CD4-positive, alpha-beta T cell treated with Interleukin-4 for 4 hours (primary cell): ENCODE results near the gene KIRREL1.

ENCODE experiments used
- DNase-seq: peaks from one replicate; pipeline ENCODE4 v3.0.0-alpha.2; 2020

KIRREL1 gene

DNA sequence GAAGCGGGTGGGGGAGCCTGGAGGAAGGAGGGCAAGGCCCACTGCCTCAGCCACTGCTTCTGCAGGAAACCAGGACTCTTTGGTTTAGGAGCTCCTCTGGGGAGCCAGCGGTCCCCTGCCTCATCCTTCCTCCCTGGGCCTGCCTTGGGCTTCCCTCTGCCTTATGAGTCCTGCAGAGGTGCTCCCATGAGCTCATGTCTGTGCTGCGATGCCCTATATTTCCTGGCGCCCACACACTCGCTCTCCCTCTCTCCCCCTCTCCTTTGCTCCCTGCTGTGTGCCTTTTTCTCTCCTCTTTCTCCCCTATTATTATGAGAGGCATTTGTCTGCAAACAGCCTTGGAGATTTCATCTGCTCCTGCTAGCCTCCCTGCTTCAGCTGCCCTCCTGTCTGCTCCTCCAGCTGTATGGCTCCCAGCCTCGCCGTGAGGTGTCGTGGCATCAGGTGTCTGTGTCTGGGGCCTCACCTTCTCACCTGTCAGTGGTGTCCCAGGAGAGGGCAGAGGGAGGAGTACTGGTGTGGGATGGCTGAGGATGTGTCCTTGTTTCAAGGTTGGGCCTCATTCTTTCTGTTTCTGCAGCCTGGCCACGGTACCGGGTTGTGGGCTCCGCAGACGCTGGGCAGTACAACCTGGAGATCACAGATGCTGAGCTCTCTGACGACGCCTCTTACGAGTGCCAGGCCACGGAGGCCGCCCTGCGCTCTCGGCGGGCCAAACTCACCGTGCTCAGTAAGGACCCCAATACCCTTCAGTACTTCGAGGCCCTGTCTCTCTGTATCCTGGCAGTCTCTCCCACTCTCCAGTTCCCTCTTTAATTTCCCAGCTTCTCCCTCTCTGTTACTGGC, 84.2 kb downstream of the KIRREL1 start:
- DNase-seq = no peak

DNA sequence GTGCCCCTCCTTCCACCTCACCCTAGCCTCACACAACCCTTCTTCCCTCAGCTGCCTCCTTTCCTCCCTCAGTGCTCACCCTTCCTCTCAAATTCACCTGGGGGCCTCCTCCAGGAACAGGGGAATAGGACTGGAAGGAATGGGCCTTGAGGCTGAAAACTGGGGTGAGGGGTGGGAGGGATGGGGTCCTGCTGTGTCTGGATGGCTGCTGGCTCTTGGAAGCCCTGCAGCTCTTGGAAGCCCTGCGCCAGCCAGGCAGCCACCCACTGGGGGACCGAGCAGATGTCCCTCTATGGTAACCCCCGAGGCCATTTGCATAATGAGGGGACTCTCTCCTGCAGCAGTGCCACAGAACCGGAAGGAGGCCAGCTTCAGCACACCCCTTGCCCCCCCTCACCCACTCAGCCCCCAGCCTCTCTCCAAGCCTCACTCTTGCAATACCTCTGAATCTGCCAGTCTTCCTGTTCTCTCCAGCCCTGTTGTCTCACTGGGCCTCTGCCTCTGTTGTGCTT, 85.2 kb downstream of the KIRREL1 start:
- DNase-seq = no peak

DNA sequence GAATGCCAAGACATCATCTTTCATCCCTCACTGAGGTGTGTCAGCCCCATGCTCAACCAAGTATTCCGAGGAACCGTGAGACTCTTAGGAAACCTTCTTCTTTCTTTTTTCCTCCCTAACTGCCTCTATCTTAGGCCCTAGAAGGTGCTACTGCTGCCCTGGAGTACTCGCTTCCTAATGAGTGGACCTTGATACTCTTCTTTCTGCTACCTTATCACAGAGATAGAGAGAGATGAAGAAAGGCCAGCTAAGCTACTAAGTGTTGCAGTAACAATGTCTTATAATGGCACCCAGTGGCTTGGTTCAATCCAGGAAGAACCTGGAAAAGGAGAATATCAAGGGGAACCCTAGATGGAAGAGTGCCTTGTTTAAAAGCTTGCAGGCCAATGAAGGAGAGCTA, 86.6 kb downstream of the KIRREL1 start:
- DNase-seq = no peak

DNA sequence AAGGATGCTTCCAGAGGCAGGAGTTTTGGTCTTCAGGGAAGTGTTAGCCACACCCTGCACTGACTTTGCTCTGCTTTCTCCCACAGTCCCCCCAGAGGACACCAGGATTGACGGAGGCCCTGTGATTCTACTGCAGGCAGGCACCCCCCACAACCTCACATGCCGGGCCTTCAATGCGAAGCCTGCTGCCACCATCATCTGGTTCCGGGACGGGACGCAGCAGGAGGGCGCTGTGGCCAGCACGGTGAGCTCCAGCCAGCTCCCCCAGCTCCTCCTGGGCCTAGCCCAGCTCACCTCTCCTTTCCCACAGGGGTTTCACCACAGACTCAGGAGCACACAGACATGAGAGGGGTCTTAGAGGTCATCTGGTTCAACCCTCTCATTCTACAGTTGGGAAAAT, 90.9 kb downstream of the KIRREL1 start:
- no peak for DNase-seq

DNA sequence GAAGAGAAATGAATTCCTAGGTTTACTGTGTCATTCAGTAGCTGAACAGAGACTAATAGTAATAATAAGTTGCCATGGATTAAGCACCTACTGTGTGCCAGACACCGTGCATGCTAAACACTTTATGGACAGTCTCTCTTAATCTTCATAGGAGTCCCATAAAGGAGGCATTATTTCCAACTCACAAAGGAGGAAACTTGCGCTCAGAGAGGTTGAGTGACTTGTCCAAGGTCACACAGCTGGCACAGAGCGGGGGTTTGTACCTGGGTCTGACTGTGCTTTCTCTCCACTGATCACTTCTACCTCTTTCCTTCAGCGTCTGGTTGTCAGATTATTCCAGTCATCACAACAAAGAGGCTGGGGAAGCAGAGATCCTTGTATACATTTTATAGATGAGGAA, 91.3 kb downstream of the KIRREL1 start:
- no peak for DNase-seq

DNA sequence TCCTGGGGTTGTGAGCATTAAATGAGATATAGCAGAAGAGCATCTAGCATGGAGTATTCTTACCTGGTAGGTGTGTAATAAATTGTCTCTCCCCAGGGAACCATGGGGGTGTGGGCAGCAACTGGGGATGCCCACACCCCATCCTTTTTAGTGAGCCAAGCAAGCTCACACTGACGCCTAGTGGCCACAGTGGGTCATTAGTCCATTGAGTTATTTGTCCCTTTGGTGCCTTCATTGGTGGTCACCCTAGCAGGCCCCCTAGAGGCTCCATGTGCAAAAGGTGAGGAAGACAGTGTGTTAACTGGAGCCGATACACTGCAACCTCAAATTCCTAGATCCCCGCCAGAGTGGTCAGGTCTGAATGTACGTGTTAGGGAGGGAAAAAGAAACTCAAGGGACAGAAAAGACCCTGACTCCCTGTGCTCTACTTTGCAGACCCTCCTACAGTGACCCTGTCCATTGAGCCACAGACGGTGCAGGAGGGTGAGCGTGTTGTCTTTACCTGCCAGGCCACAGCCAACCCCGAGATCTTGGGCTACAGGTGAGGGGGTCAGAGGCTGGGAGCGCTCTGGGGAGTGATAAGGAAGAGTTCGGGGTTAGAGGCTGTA, 94.0 kb downstream of the KIRREL1 start:
- DNase-seq = no peak

DNA sequence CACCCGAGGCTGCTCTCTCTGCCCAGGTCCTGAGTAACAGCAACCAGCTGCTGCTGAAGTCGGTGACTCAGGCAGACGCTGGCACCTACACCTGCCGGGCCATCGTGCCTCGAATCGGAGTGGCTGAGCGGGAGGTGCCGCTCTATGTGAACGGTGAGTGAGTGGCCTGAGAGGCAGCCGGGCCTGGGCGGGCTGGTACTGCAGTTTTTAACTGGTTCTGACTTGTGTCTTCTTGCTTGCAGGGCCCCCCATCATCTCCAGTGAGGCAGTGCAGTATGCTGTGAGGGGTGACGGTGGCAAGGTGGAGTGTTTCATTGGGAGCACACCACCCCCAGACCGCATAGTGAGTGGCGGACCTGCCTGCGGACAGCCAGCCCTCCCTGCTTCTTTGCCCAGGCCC, 96.0 kb downstream of the KIRREL1 start:
- no peak for DNase-seq

DNA sequence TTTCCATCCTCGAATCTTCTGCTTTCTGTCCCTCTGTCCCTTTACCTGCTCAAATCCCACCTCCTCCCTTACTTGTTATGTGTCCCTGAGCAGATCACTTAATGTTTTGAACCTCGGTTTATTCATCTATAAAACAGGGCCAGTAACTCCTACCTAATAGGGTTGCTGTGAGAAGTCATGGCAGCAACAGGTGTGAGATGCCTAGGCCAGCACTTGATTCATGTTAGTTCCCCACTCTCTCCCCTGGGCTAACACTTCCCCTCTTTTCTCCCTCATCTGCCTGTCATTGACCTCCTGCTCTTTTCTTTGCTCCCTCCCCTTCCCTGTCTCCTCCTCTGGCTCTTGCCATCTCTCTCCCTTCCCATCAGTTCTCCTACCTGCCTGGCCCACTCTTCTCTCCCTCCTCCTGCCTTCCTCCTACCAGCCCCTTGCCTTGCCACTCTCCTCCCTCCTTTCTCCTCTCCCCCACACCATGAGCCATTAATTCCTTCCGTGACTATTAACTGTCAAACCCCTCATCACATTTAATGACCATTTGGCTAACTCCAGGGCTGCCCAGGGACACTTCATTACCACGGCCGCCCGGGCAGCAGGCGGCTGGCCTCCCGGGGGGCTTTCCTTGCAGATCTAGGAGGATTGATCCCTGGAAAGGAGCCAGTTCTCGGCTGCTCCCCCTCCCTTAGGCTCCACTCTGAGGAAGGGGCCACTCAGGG, 96.6 kb downstream of the KIRREL1 start:
- no peak for DNase-seq

DNA sequence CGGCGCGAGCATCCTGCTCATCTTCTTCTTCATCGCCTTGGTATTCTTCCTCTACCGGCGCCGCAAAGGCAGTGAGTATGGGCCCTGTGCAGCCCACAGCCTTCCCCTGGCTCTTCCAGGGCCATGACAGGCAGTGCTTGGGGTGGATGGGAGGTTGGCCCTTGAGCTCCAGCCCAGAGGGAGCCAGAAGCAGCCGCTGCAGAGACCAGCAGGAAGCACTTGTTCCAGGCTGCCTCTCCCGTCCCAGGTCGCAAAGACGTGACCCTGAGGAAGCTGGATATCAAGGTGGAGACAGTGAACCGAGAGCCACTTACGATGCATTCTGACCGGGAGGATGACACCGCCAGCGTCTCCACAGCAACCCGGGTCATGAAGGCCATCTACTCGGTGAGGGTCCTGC, 99.9 kb downstream of the KIRREL1 start:
- no peak for DNase-seq

DNA sequence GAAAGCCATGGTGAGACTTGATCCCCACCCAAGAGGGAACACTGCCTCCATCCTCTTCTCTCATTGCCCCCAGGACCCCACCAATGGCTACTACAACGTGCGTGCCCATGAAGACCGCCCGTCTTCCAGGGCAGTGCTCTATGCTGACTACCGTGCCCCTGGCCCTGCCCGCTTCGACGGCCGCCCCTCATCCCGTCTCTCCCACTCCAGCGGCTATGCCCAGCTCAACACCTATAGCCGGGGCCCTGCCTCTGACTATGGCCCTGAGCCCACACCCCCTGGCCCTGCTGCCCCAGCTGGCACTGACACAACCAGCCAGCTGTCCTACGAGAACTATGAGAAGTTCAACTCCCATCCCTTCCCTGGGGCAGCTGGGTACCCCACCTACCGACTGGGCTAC, 101.1 kb downstream of the KIRREL1 start:
- DNase-seq = no peak

DNA sequence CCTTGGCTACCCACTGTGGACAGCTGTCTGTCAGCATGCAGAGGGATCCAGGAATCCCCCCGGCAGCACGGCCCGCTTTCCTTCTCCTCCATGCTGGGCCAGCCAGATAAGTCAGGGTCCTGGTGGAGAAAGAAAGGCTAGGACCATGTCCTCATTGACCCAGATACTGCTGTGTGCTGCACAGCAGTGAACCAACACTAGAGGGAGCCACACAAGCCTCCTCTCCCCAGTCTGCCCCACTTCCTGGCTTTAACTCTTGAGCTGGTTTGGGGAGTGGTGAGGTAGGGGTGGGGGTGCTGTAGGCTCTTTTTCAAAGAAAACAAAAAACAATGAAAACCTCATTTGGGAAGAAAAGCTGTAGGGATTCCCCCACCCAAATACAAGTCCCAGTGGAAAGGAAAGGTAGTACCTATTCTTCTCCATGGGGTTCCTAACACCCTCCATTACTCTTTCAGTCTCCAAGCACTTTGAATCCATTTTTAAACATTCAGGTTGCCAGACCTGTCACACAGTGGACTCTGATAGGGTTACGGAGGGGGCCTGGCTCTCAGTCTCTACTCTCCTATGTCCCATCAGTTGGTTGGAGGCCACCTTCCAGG, 102.4 kb downstream of the KIRREL1 start:
- peak; percentile 17 for DNase-seq

DNA sequence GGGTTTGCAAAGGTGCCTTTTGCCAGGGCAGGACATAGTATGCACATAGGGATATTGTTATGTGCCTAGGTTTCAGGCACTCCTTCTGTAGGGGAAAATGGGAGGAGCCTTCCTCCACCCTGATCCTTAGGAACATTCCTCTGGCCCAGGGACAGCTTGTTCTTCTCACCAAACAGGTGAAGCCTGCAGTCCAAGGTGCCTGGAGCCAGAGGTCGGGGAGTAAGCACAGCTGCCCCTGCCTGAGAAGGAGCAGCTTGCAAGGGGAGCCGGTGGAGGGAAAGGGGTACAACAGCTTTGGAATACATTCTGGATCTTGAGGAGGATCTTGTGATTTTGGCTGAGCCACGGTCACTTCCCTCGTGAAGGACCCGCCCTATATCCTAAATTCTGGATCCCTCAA, 104.8 kb downstream of the KIRREL1 start:
- DNase-seq = no peak

DNA sequence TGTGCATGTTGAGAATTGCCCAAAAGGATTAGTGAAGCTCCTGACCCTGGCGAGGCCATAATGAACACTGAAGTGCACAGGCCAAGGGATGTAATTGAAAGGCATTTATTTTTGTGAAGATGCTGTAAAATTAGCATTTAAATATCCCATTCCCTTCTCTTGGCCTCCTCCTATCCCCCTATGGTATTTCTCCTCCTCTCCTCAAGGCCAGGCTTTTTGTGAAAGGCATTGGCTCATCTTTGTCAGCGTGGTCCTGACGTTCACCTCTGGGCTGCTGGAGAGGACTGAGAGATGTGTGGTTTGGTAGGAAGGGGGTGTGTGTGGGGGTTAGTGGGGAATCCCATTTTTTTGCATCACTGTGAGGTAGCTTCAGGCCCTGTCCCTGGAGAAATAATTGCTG, 105.7 kb downstream of the KIRREL1 start:
- DNase-seq = no peak

DNA sequence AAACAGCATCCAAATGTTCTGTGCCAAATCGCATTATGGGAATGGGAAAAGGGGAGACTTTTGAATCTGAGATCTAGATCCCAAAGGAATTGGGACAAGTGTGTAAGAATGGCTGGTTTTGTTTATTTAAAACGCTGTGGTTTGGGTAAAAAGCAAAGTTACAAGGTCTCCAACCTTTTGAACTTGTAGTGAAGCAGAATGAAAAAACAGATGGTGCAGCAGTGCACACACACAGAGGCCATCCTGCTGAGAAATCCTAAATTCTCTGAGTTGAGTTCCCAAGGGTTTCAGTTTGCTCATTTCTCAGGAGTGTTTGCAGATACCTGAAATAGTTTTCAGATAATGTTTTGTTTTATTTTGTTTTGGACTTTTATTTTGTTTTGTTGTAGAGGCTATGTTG, 107.1 kb downstream of the KIRREL1 start:
- no peak for DNase-seq

DNA sequence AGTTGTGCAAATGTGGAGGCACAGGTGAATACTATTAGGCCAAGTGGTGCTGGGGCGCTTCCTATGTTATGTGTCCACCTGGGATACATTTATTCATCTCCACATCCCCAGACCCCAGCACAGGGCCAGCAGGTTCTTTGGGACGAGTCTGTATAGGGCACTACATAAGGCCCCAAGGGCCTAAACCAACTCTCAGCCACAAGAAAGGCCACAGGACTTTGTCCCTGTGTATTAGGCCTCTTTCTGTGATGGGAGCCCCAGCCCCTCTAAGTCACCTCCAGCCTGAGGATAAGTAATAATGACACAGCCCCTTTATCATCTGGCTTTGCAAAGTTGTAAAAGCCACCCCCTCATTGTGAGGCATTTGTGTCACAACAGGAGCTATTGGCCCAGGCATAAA, 108.0 kb downstream of the KIRREL1 start:
- no peak for DNase-seq

DNA sequence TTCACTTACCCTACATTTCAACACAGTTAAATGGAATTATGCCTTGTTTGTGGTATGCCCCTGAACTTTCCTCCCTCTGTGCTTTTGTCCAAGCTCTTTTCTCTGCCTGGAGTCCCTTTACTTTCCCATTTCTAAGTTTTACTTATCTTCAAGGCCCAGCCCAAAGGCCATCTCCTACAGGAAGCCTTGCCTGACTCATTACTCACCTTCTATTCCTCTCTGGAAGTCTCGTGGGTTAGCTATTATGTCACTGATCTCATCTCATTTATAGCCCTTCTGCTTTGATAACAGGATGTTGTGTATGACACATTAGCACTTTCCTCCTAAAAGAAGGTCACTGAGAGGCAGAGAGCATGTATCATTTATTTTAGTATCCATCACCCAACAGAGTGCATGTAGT, 108.5 kb downstream of the KIRREL1 start:
- DNase-seq = no peak

DNA sequence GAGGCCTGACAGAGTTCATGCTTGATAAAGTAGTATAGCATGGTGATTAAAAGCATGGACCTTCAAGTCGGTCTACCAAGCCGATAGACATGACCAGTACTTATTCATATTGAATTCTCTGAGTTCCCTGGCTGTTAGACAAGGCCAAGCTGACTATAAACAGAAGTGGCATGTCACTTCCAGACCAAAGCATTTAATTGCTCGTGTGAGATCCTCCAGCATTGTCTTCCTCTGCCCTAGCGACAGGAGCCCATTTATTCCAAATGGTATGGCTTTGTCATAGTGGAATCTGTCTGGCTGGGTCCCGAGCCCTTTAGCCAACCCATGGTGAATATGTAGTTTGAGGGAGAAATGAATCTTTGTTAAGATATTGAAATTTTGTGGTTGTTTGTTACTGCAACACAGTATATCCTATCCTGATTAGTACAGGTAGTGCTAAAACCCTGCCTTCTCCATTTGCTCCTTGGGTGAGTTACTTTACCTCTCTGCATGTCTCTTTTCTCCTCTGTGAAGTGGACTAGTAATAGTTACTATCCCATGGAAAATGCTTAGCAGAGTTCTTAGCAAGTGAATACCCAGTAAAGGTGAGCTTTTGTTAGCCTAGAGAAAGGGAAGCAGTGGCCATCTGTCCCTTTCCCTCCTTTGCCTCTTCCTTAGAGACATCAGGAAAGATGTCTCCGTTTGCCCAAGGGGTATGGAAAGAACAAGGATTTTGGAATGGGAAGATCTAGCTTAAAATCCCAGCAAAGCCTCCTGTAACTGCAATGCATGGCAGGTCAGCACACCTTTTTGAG, 109.6 kb downstream of the KIRREL1 start:
- DNase-seq = no peak

DNA sequence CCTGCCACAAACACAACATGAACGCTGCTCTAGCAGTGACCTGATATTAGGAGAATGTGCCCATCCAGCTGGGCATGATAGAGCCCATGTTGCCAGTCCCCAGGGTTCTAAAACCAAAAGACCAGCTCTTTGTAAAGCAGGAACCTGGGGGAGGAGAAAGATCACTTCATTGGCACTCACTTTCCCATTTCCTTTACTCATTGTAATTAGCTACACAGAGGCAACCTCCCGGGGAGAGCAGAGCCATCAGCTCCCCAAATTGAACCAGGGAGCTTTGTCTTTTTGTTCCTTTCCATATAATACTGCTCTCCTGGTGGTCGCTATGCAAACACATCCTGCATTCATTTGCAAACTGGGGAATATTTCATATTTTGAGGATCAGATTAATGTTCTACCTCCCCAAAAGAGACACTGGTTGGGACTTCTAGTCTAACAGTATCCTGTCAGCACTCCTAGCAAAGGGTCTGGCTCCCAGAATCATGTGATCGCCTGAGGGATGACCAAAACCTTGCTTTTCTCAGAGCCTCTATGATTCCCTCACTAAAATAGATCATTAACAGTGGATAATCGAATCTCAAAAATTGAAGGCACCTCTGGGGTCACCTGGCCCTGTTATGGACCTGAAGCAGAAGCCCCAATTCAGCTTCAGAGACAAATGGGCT, 110.5 kb downstream of the KIRREL1 start:
- no peak for DNase-seq

DNA sequence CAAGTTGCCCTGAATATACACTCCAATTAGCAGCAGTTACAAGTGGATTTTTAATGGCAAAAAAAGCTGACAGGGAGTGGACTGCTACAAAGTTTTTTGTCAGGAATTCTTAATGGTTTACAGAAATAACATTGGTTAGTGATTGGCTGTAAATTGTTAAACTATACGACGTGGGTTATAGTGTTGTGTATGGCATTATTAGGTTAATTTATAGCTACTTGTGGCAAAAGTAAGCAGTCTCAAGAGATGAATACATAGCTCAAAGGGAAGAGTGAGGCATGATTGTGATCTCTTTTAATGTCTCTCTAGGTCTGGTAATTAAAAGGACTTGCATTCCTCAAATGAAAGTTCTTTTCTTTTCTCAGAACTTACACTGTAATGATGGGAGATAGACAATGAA, 111.4 kb downstream of the KIRREL1 start:
- DNase-seq = no peak

DNA sequence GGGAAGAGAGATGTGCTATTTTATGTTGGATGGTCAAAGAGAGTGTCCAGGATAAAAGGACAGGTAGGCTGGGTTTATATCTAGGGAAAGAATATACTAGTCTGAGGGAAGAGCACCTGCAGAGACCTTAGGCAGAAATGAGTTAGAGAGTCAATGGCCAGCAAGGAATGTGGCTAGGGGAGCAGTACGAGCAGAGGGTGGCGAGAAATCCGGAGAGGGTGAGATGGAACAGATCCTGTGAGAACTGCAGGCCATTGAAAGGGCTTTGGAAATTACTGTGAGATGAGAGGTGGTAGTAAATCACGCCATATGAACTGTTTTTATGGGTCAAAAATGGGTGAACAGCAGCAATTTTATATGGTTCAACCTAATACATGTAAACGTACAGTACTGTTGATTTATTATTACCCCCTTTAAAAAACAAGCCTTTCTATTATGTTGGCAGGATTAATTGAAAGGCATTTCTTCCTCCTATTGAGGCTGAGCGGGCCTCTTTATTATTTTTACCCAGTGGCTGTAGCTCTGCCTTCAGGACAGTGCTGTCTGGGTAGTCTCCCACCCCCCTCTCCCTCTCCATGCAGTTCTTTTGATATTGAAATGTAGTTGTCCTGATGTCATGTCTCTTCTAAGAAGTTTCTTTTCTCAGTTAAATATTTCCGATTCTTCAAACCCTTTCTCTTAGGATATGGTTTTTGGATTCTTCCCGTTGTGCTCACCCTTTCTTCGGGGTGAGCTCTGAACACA, 112.1 kb downstream of the KIRREL1 start:
- no peak for DNase-seq

DNA sequence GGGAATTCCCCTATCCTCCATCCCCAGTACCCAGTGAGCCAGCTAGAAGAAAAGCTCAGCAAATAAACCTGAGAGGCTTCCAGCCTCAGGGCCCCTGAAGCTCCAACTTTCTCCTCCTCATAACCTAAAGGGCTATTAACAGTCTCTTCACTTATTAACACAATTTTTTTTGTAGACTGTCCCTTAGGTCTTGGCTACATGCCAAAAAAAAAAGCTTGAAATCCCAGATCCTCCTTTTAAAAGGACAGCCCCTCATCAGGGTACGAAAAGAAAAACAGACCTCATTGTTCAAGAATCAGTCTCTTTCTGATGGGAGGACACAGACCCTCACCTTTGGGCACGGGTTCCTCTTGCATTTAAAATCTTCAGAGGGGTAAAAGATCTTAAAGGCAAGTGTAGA, 114.5 kb downstream of the KIRREL1 start:
- DNase-seq = no peak
